ENCODE results near the gene NINJ2.

GRCh38 chr12:673849-674248 is 10.6 kb upstream of the NINJ2 start:
- no peak for TF ChIP-seq YY1 (IDR thresholded peaks at IDR 0.05; ENCODE audit: insufficient read depth, insufficient read length)
- no peak for TF ChIP-seq SUZ12 (IDR thresholded peaks at IDR 0.05; ENCODE audit: extremely low read depth, insufficient read depth, insufficient read length)
